CD8-positive, alpha-beta memory T cell (primary cell): ENCODE results near the gene ADAMTSL1. TPM values are rescaled to one million over a fixed set of nuclear protein-coding genes. Genes with fewer than 3 reads are reported as not detected.

Experiments
- CTCF ChIA-PET: fragments of 350-600 bp; sonication (Branson Sonifier 250); formaldehyde crosslinking; loops from one replicate; lab custom pipeline; 2021; ENCODE audit warnings: antibody characterized with exemption; lab: Charles Lee
- POLR2A ChIA-PET: fragments of 350-600 bp; sonication (Branson Sonifier 250); formaldehyde crosslinking; loops from one replicate; lab custom pipeline; 2021; ENCODE audit warnings: antibody characterized with exemption; lab: Charles Lee
- DNase-seq, 5 donors: peaks; one replicate each; pipeline versions ENCODE4 v3.0.0 to v3.0.0-alpha.2; 2020 to 2022; ENCODE audit warnings: mixed read lengths in 1 of 5
- H3K27ac ChIP-seq: one replicate; pipeline ENCODE4 v1.7.0; 2013; ENCODE audit warnings: low read depth, mild to moderate bottlenecking, low read length, moderate library complexity
- H3K27me3 ChIP-seq: 2 replicates; pipeline ENCODE4 v1.7.0; 2013; ENCODE audit warnings: low read length, mild to moderate bottlenecking; ENCODE audit not compliant: insufficient read depth, poor library complexity, severe bottlenecking
- H3K36me3 ChIP-seq: 2 replicates; pipeline ENCODE4 v1.7.0; 2013; ENCODE audit warnings: mild to moderate bottlenecking, low read length, moderate library complexity; ENCODE audit not compliant: insufficient read depth
- H3K4me1 ChIP-seq: 2 replicates; pipeline ENCODE4 v1.7.0; 2013; ENCODE audit warnings: mild to moderate bottlenecking, low read length, moderate library complexity; ENCODE audit not compliant: insufficient read depth
- H3K4me3 ChIP-seq: 2 replicates; pipeline ENCODE4 v1.7.0; 2013; ENCODE audit warnings: mild to moderate bottlenecking, low read length
- H3K9me3 ChIP-seq: 2 replicates; pipeline ENCODE4 v1.7.0; 2013; ENCODE audit warnings: mild to moderate bottlenecking, low read length
- H3K27ac Mint-ChIP-seq, 8 donors: one replicate each; pipeline ENCODE4 v1.8.0; 2020 to 2021; ENCODE audit warnings: mixed read lengths in 8 of 8, mild to moderate bottlenecking in 6 of 8, inconsistent platforms in 3 of 8, moderate library complexity in 3 of 8
- H3K27me3 Mint-ChIP-seq, 2 donors: one replicate each; pipeline ENCODE4 v1.8.0; 2020 to 2021; ENCODE audit warnings: mixed read lengths in 2 of 2, mild to moderate bottlenecking in 1 of 2, moderate library complexity in 1 of 2
- H3K36me3 Mint-ChIP-seq, 3 donors: one replicate each; pipeline ENCODE4 v1.8.0; 2020 to 2021; ENCODE audit warnings: mixed read lengths in 3 of 3, inconsistent platforms in 1 of 3, mild to moderate bottlenecking in 1 of 3
- H3K4me1 Mint-ChIP-seq, 3 donors: one replicate each; pipeline ENCODE4 v1.8.0; 2020 to 2021; ENCODE audit warnings: mixed read lengths in 3 of 3, inconsistent platforms in 1 of 3, mild to moderate bottlenecking in 1 of 3
- H3K4me3 Mint-ChIP-seq, 7 donors: one replicate each; pipeline ENCODE4 v1.8.0; 2020 to 2021; ENCODE audit warnings: mixed read lengths in 7 of 7, mild to moderate bottlenecking in 6 of 7, moderate library complexity in 4 of 7, inconsistent platforms in 2 of 7
- H3K9me3 Mint-ChIP-seq, 5 donors: one replicate each; pipeline ENCODE4 v1.8.0; 2020 to 2022; ENCODE audit warnings: mixed read lengths in 5 of 5, mild to moderate bottlenecking in 3 of 5, moderate library complexity in 2 of 5, inconsistent platforms in 1 of 5
- polyA plus RNA-seq: library from polyadenylated mRNA; unstranded; fragments of 300-500 nt; fragmentation: Illumina TruSeq; gene quantifications from one replicate; pipeline ENCODE4 v1.2.3, GENCODE V29; 2021
- total RNA-seq, 2 experiments: library from RNA; stranded (reverse); gene quantifications; one replicate each; pipeline ENCODE4 v1.2.3, GENCODE V29; 2021

The ADAMTSL1 gene
- total and polyA plus RNA-seq, 3 experiments from 2014 or later: not detected

DNA sequence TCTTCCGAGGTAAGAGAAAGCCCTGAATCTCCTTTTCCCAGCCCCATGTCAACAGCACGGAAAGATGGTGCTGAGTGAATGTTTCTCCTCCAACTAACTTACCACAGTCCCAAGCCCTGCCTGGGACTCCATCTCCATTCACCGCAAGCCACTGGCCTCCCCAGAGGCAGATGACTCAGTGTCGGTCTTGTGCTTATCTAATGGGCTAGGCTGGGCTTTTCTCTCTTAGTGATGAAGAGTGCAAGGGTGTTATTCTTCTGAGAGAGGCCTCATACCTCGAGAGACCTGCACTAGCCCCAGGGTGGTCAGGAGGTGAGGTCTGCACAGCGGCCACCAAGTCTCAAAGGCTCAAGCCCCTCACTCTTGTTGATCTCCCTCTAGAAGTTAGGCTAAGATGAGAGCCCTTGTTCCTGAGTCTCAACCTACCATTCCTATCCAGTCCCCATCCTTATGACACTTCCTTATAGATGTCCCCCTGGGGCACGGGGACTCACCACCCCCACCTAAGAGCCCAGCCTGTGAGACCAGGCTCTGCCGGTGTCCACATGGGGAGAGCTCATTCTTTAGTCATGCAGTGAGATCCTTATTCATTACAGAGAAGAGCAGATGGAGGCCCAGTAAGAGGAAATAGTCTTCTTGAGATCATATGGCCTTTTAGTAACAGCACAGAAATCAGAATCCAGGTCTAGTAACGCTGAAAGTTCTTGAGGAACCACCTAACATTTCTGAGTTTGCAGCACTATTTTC, 432.1 kb downstream of the ADAMTSL1 start:
- Histone ChIP-seq H3K36me3 (no peaks in the 10 kb centered on the region), H3K9me3 (no peaks in the 10 kb centered on the region), H3K27me3 (no peaks in the 10 kb centered on the region), H3K27ac (no peak overlapping the region), H3K4me1 (no peaks in the 10 kb centered on the region), H3K4me3 (no peak overlapping the region)
- H3K36me3 Mint-ChIP-seq: no peaks in the 10 kb centered on the region
- POLR2A ChIA-PET: no interaction called here
- H3K4me1 Mint-ChIP-seq: no peaks in the 10 kb centered on the region
- H3K27ac Mint-ChIP-seq: no peak overlapping the region
- DNase-seq: no peak
- CTCF ChIA-PET: no interaction called here
- H3K4me3 Mint-ChIP-seq: no peak overlapping the region
- peaks cover 10 to 15% of the 10 kb centered on the region in 2 donors for H3K27me3 Mint-ChIP-seq
- H3K9me3 Mint-ChIP-seq: peaks cover 6 to 21% (median 10%) of the 10 kb centered on the region in 5 donors

- ChIA-PET POLR2A (no interaction called here), CTCF (no interaction called here)
- no peak for DNase-seq
Observed at GRCh38 chr9:18906656-18907395, 432.9 kb downstream of the ADAMTSL1 start.

DNA sequence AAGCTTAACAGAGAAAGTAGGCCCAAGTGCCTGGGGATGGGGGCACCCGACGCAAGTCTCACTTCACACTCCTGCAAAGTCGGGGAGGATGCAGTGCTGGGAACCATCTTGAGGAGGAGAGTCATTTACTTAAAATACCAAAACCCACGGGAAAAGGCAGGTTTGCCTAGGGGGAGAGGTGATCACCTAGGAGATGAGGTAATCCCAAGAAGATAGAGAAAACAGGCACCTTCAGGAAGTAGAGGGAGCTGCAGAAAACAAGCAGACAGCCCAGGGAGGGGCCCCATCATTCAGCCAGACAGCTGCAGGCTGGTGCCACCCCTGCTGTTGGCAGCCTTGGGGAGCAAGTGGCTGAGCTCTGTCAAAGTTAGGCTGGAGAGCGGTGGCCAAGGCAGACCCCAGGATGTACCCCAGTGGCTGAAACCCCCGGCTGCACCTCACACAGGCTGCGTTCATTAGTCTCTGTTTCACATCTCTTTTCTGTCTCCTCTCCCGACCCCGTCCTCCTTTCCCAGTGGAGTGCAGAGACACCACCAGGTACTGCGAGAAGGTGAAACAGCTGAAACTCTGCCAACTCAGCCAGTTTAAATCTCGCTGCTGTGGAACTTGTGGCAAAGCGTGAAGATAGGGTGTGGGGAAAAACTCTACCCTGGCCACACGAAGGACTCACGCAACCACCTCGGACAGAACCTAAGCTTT, 434.1 kb downstream of the ADAMTSL1 start:
- no peak for DNase-seq
- CTCF ChIA-PET: no interaction called here
- no peak overlapping the region for H3K27ac Mint-ChIP-seq

More at GRCh38 chr9:18906656-18907395, 432.9 kb downstream of the ADAMTSL1 start:
- no peak overlapping the region for H3K4me3 ChIP-seq
- no peaks in the 10 kb centered on the region for H3K4me1 ChIP-seq
- H3K27ac ChIP-seq: no peak overlapping the region
- Mint-ChIP-seq H3K9me3 (peaks cover 5 to 14% (median 9%) of the 10 kb centered on the region in 5 donors), H3K36me3 (no peaks in the 10 kb centered on the region), H3K4me3 (no peak overlapping the region), H3K27me3 (peaks cover 10 to 15% of the 10 kb centered on the region in 2 donors), H3K4me1 (no peaks in the 10 kb centered on the region), H3K27ac (no peak overlapping the region)
- H3K27me3 ChIP-seq: no peaks in the 10 kb centered on the region
- H3K36me3 ChIP-seq: no peaks in the 10 kb centered on the region
- H3K9me3 ChIP-seq: no peaks in the 10 kb centered on the region

DNA sequence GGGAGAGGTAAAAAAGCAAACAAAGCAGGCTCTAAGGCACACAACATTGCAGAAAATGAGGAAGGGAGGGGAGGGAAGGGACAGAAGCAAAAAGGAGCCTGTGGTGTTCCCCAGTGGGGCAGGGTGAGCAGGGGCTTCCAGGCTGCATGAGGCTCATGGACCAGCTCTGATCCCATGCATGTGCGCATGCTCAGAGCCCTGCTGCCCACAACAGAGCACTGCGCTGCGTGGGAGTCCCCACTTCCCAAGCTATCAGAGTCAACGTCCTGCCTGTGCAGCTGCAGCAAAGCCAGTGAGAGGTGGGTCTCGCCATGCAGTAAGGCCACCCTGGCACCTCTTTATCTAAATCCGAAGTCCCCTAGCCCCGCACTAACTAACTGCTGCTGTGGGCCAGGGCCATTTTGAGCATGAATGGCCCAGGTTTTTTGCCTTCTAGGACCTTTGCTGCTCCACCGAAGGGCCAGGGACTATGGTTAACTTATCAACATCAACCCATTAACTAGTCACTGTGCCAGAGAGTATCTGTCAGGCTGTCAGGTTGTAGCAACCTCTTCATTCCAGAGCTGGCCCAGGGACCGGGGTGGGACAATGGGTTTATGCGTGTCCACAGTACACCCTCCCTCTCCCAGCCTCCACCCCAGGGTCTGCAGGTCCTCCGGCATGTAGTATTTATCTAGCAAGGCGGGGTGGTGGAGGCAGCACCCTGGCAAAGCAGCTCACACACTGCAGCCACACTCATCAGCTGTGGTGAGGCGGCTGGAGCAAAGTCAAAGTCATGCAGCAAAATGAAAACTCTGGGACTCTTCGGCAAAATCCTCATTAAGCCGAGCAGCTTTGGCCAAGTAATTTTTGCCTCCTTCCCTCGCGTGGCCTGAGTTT, 435.4 kb downstream of the ADAMTSL1 start:
- no peaks in the 10 kb centered on the region for H3K27me3 ChIP-seq
- no peak overlapping the region for H3K27ac ChIP-seq
- H3K4me1 ChIP-seq: no peaks in the 10 kb centered on the region
- H3K27ac Mint-ChIP-seq: no peak overlapping the region
- H3K27me3 Mint-ChIP-seq: peaks cover 10 to 15% of the 10 kb centered on the region in 2 donors
- H3K4me3 ChIP-seq: no peak overlapping the region
- H3K4me1 Mint-ChIP-seq: no peaks in the 10 kb centered on the region
- H3K4me3 Mint-ChIP-seq: no peak overlapping the region
- POLR2A ChIA-PET: no interaction called here
- no peaks in the 10 kb centered on the region for H3K36me3 ChIP-seq
- no peaks in the 10 kb centered on the region for H3K9me3 ChIP-seq
- H3K9me3 Mint-ChIP-seq: peaks cover 0 to 4% (median 0%) of the 10 kb centered on the region in 5 donors
- H3K36me3 Mint-ChIP-seq: no peaks in the 10 kb centered on the region
- DNase-seq: no peak
- CTCF ChIA-PET: no interaction called here

More for the DNA sequence above, 434.1 kb downstream of the ADAMTSL1 start:
- peaks cover 10 to 15% of the 10 kb centered on the region in 2 donors for H3K27me3 Mint-ChIP-seq
- no peaks in the 10 kb centered on the region for H3K36me3 Mint-ChIP-seq
- H3K27me3 ChIP-seq: no peaks in the 10 kb centered on the region
- no peaks in the 10 kb centered on the region for H3K4me1 ChIP-seq
- no peak overlapping the region for H3K27ac ChIP-seq
- POLR2A ChIA-PET: no interaction called here
- H3K9me3 ChIP-seq: no peaks in the 10 kb centered on the region
- H3K36me3 ChIP-seq: no peaks in the 10 kb centered on the region
- no peak overlapping the region for H3K4me3 ChIP-seq
- peaks cover 0 to 7% (median 0%) of the 10 kb centered on the region in 5 donors for H3K9me3 Mint-ChIP-seq
- no peaks in the 10 kb centered on the region for H3K4me1 Mint-ChIP-seq
- no peak overlapping the region for H3K4me3 Mint-ChIP-seq

DNA sequence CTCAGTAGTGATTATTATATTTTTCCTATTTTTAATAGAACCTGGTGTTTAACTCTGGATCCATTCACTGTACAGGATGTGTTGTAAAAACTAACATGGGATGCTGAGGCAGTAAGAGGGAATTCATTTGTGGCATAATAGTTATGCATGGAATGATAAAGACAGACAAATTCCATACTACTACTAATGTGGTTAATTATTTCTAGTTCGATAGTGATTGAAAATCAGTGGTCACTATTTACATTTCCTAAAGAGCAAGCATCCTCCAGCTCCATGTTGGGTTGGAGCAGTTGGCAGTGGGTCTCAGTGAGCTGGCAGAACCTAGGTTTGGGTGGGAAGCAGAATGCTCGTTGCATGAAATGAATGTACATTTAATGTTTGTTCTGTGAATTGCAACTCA, 436.5 kb downstream of the ADAMTSL1 start:
- Mint-ChIP-seq H3K27ac (no peak overlapping the region), H3K4me3 (no peak overlapping the region), H3K27me3 (peaks cover 11 to 15% of the 10 kb centered on the region in 2 donors), H3K9me3 (peaks cover 0 to 4% (median 0%) of the 10 kb centered on the region in 5 donors), H3K36me3 (no peaks in the 10 kb centered on the region), H3K4me1 (no peaks in the 10 kb centered on the region)
- CTCF ChIA-PET: no interaction called here
- H3K27me3 ChIP-seq: no peaks in the 10 kb centered on the region
- no peaks in the 10 kb centered on the region for H3K9me3 ChIP-seq
- no peak overlapping the region for H3K27ac ChIP-seq
- DNase-seq: no peak
- H3K4me3 ChIP-seq: no peak overlapping the region
- POLR2A ChIA-PET: no interaction called here
- H3K36me3 ChIP-seq: no peaks in the 10 kb centered on the region
- no peaks in the 10 kb centered on the region for H3K4me1 ChIP-seq

DNA sequence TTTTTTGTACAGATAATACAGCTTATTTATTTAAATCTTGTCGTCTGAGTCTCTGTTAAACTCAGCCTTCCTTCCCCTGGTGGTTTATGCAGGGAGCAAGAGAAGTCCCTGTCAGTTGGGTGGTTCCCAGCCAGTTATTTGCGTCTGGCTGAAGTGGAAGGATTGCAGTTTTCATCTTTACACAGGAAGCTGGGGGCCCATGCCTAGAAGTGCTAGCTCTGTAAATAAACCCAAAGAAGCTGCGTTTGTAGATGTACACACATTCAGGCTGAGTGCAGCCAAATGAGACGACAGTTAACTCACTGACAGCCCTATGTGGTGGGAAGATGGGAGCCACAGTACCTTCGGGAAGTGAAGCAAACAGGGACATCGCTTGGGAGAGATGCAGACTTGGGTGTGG, 437.0 kb downstream of the ADAMTSL1 start:
- H3K4me1 Mint-ChIP-seq: no peaks in the 10 kb centered on the region
- Histone ChIP-seq H3K9me3 (no peaks in the 10 kb centered on the region), H3K27me3 (no peaks in the 10 kb centered on the region), H3K4me1 (no peaks in the 10 kb centered on the region), H3K4me3 (no peak overlapping the region), H3K36me3 (no peaks in the 10 kb centered on the region), H3K27ac (no peak overlapping the region)
- ChIA-PET POLR2A (no interaction called here), CTCF (no interaction called here)
- no peak for DNase-seq
- H3K27ac Mint-ChIP-seq: no peak overlapping the region
- H3K9me3 Mint-ChIP-seq: peaks cover 0 to 4% (median 0%) of the 10 kb centered on the region in 5 donors
- peaks cover 11 to 15% of the 10 kb centered on the region in 2 donors for H3K27me3 Mint-ChIP-seq
- no peaks in the 10 kb centered on the region for H3K36me3 Mint-ChIP-seq
- H3K4me3 Mint-ChIP-seq: no peak overlapping the region

DNA sequence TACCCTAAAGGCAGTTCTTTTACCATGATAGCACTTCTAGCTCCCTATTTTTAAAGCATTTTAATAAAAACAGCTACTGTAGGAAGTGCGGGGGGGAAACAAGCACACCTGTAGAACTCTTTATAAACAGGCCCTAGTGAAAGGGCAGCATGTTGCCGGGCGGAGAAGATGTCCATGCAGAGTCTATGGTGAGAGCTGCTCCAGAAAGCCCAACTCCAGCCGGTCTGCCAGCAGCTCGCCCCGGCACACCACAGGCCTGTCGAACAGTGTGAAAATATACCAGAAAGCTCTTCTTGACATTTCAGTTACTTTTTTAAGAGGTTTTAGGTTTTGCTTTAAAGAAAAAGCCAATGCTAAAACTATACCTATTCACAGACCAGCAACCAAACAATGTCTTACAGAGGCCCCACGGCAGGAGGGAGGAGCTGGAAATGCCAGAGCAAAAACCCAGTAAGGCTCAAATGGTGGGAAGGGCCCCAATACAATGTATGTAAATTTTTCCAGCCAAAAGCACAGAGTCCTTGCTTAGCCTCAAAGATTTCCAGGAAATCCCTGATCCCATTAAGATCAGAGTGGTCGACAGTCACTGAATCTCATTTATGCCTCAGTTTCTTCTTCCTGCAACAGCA, 437.9 kb downstream of the ADAMTSL1 start:
- Histone ChIP-seq H3K4me3 (no peak overlapping the region), H3K4me1 (no peaks in the 10 kb centered on the region), H3K36me3 (no peaks in the 10 kb centered on the region), H3K9me3 (no peaks in the 10 kb centered on the region), H3K27ac (no peak overlapping the region), H3K27me3 (no peaks in the 10 kb centered on the region)
- ChIA-PET CTCF (no interaction called here), POLR2A (no interaction called here)
- Mint-ChIP-seq H3K4me1 (no peaks in the 10 kb centered on the region), H3K4me3 (no peak overlapping the region), H3K9me3 (peaks cover 0 to 4% (median 0%) of the 10 kb centered on the region in 5 donors), H3K36me3 (no peaks in the 10 kb centered on the region), H3K27ac (no peak overlapping the region), H3K27me3 (peaks cover 10 to 15% of the 10 kb centered on the region in 2 donors)
- DNase-seq: no peak
